Spleen (tissue), 11 donors: ENCODE measurements around the gene HIP1. TPM values are rescaled to one million over a fixed set of nuclear protein-coding genes. Genes with fewer than 3 reads are reported as not detected.
A peak's percentile ranks its signal among the peaks of the same experiment; 100 is the strongest.
"Not testable (repeated sequence)": the region's sequence is repeated elsewhere in the genome, so short reads cannot be mapped to it uniquely, and the experiment has no call there.

ENCODE experiments used
- DNase-seq: peaks from one replicate; pipeline ENCODE4 v3.0.0-alpha.2; 2020
- H3K27ac ChIP-seq, 8 donors: fragments of 200-600 bp; sonication (generic) in 7 of 8; 1 replicate in 4 of 8; 2 replicates in 4 of 8; pipeline versions ENCODE4 v1.5.0 to v1.8.0; 2016 to 2021; ENCODE audit warnings: inconsistent platforms in 4 of 8, mild to moderate bottlenecking in 4 of 8, moderate library complexity in 1 of 8
- H3K27me3 ChIP-seq, 7 donors: fragments of 200-600 bp; sonication (generic) in 6 of 7; replicated peaks in 1 of 7; 1 replicate in 4 of 7; 2 replicates in 3 of 7; pipeline versions ENCODE4 v1.5.0 to v1.8.0; 2016 to 2021; ENCODE audit warnings: inconsistent platforms in 3 of 7, mild to moderate bottlenecking in 1 of 7
- H3K36me3 ChIP-seq, 6 donors: fragments of 200-600 bp; sonication (generic) in 5 of 6; 1 replicate in 4 of 6; 2 replicates in 2 of 6; pipeline versions ENCODE4 v1.5.0 to v1.8.0; 2016 to 2021; ENCODE audit warnings: inconsistent platforms in 2 of 6
- H3K4me1 ChIP-seq, 6 donors: fragments of 200-600 bp; sonication (generic) in 5 of 6; 1 replicate in 3 of 6; 2 replicates in 3 of 6; pipeline versions ENCODE4 v1.5.0 to v1.8.0; 2016 to 2021; ENCODE audit warnings: inconsistent platforms in 3 of 6
- H3K4me3 ChIP-seq, 8 donors: fragments of 200-600 bp; sonication (generic) in 7 of 8; 1 replicate in 4 of 8; 2 replicates in 4 of 8; pipeline versions ENCODE4 v1.5.0 to v1.8.0; 2016 to 2021; ENCODE audit warnings: inconsistent platforms in 4 of 8, mild to moderate bottlenecking in 4 of 8, moderate library complexity in 2 of 8
- H3K9me3 ChIP-seq, 8 donors: fragments of 200-600 bp; sonication (generic) in 7 of 8; 1 replicate in 4 of 8; 2 replicates in 4 of 8; pipeline versions ENCODE4 v1.5.0 to v1.8.0; 2016 to 2021; ENCODE audit warnings: inconsistent platforms in 4 of 8
- CTCF ChIP-seq, 11 experiments: fragments of 200-600 bp in 7 of 11; fragments of 450-650 bp in 4 of 11; sonication (generic) in 4 of 11; IDR thresholded peaks in 8 of 11; conservative IDR thresholded peaks in 3 of 11; 1 replicate in 7 of 11; 2 replicates in 4 of 11; pipeline versions ENCODE4 v1.4.0 to v1.8.0; 2016 to 2021; ENCODE audit warnings: antibody characterized with exemption in 11 of 11, inconsistent platforms in 4 of 11, mild to moderate bottlenecking in 1 of 11
- POLR2A ChIP-seq, 3 donors: fragments of 450-650 bp; IDR thresholded peaks; one replicate each; pipeline ENCODE4 v1.5.1; 2017; ENCODE audit warnings: antibody characterized with exemption in 3 of 3, mild to moderate bottlenecking in 1 of 3
- POLR2AphosphoS5 ChIP-seq, 3 donors: sonication (generic); formaldehyde crosslinking; IDR thresholded peaks; one replicate each; pipeline ENCODE4 v1.5.1; 2017; ENCODE audit warnings: antibody characterized with exemption in 3 of 3
- WGBS, 5 donors: extraction: QIAGEN DNeasy Blood & Tissue Kit in 3 of 5; methylation state at CpG; one replicate each; pipeline versions ENCODE4 v1.1.5 to v1.1.7; 2013 to 2018; 5-methylcytosine and 5-hydroxymethylcytosine counted together
- intact Hi-C: fragments of 100-400 bp; cut with DNase I; formaldehyde crosslinking; loops from one replicate; pipeline ENCODE4 v1.15.0; 2023; ENCODE audit warnings: low total_unique reads
- polyA plus RNA-seq, 3 donors: library from polyadenylated mRNA; stranded (reverse); fragments of 200-250 nt; gene quantifications; one replicate each; pipeline ENCODE4 v1.2.1, GENCODE V29; 2013
- total RNA-seq, 7 donors: library from RNA; depleted of rRNA in 3 of 7; stranded (reverse); fragments of >200 nt in 3 of 7; fragmentation: NEBNext Ultra II Directional in 4 of 7; extraction: Animal tissue kit (Norgen Biotek cat#: 25700) in 4 of 7; gene quantifications; one replicate each; pipeline versions ENCODE4 v1.1.0 to v1.2.1, GENCODE V29; 2016 to 2021
- donor health status: healthy with polysubstance abuse.
- donor health status: DM: no; HTN: no; CAD: no; lungs with moderate emphysema.
- donor health status: DM: no; HTN: no; CAD: no.
- donor health status: Bipolar disorder and iron deficiency.
- donor health status: healthy.
- donor health status: DM: no; HTN: no; CAD: no.
- donor health status: DM: yes; HTN: yes; CAD: no.

HIP1 gene
- total and polyA plus RNA-seq, 10 donors = 3.4 to 52.6 (median 35.1) TPM

- no peaks in the 10 kb centered on the region for H3K27me3 ChIP-seq
- no peaks in the 10 kb centered on the region for H3K9me3 ChIP-seq
- intact Hi-C loops = no loop called here
- H3K4me3 ChIP-seq = no peak overlapping the region
- DNase-seq = no peak
- peaks cover 0 to 73% (median 0%) of the 10 kb centered on the region in 6 donors for H3K36me3 ChIP-seq
- peak overlapping the region in 4 of 8 donors; percentile 24 to 78 (median 75) for H3K27ac ChIP-seq
- peaks cover 4 to 38% (median 26%) of the 10 kb centered on the region in 6 donors for H3K4me1 ChIP-seq
- TF ChIP-seq CTCF (IDR thresholded peaks at IDR 0.05 in 8 of 11, conservative IDR thresholded peaks at IDR 0.05 in 3 of 11) (no peak), POLR2A (IDR thresholded peaks at IDR 0.05) (no peak), POLR2AphosphoS5 (IDR thresholded peaks at IDR 0.05) (no peak)
- WGBS, 5 donors = 58 to 75% (median 64%) methylated on average over 16 of the region's 16 CpGs
Measured at GRCh38 chr7:75596727-75597614, 141.8 kb downstream of the HIP1 start.

GRCh38 chr7:75595766-75596165, 143.0 kb downstream of the HIP1 start:
- intact Hi-C loops = no loop called here
- peaks cover 0 to 85% (median 3%) of the 10 kb centered on the region in 6 donors for H3K36me3 ChIP-seq
- H3K4me3 ChIP-seq = no peak overlapping the region
- H3K9me3 ChIP-seq = no peaks in the 10 kb centered on the region
- no peak overlapping the region for H3K27ac ChIP-seq
- TF ChIP-seq POLR2AphosphoS5 (IDR thresholded peaks at IDR 0.05) (no peak), POLR2A (IDR thresholded peaks at IDR 0.05) (no peak), CTCF (IDR thresholded peaks at IDR 0.05 in 8 of 11, conservative IDR thresholded peaks at IDR 0.05 in 3 of 11) (no peak)
- 88 to 99% (median 97%) methylated on average over 4 of the region's 4 CpGs for WGBS, 5 donors
- H3K27me3 ChIP-seq = no peaks in the 10 kb centered on the region
- peaks cover 4 to 38% (median 26%) of the 10 kb centered on the region in 6 donors for H3K4me1 ChIP-seq
- DNase-seq = no peak

- intact Hi-C loops, H3K9me3 ChIP-seq, H3K27me3 ChIP-seq, H3K4me3 ChIP-seq, H3K27ac ChIP-seq, DNase-seq: not testable (repeated sequence)
- Histone ChIP-seq H3K4me1 (peaks cover 4 to 23% (median 16%) of the 10 kb centered on the region in 6 donors), H3K36me3 (peaks cover 0 to 96% (median 3%) of the 10 kb centered on the region in 6 donors)
- 88 to 96% (median 95%) methylated on average over 12 of the region's 12 CpGs for WGBS, 5 donors
Measured at GRCh38 chr7:75593500-75594184, 145.1 kb downstream of the HIP1 start.

- Histone ChIP-seq H3K9me3 (no peaks in the 10 kb centered on the region), H3K4me1 (peaks cover 0 to 3% (median 2%) of the 10 kb centered on the region in 6 donors), H3K27me3 (no peaks in the 10 kb centered on the region), H3K27ac (no peak overlapping the region), H3K4me3 (no peak overlapping the region), H3K36me3 (peaks cover 0 to 96% (median 8%) of the 10 kb centered on the region in 6 donors)
- no peak for DNase-seq
- WGBS, 5 donors = 76 to 84% (median 79%) methylated on average over 5 of the region's 5 CpGs
- TF ChIP-seq POLR2AphosphoS5 (IDR thresholded peaks at IDR 0.05) (no peak), CTCF (IDR thresholded peaks at IDR 0.05 in 8 of 11, conservative IDR thresholded peaks at IDR 0.05 in 3 of 11) (no peak), POLR2A (IDR thresholded peaks at IDR 0.05) (no peak)
- intact Hi-C loops = no loop called here
Measured at GRCh38 chr7:75591467-75592255, 147.1 kb downstream of the HIP1 start.
